ENCODE measurements around the gene PHEX.

- TF ChIP-seq, protein P1, sequence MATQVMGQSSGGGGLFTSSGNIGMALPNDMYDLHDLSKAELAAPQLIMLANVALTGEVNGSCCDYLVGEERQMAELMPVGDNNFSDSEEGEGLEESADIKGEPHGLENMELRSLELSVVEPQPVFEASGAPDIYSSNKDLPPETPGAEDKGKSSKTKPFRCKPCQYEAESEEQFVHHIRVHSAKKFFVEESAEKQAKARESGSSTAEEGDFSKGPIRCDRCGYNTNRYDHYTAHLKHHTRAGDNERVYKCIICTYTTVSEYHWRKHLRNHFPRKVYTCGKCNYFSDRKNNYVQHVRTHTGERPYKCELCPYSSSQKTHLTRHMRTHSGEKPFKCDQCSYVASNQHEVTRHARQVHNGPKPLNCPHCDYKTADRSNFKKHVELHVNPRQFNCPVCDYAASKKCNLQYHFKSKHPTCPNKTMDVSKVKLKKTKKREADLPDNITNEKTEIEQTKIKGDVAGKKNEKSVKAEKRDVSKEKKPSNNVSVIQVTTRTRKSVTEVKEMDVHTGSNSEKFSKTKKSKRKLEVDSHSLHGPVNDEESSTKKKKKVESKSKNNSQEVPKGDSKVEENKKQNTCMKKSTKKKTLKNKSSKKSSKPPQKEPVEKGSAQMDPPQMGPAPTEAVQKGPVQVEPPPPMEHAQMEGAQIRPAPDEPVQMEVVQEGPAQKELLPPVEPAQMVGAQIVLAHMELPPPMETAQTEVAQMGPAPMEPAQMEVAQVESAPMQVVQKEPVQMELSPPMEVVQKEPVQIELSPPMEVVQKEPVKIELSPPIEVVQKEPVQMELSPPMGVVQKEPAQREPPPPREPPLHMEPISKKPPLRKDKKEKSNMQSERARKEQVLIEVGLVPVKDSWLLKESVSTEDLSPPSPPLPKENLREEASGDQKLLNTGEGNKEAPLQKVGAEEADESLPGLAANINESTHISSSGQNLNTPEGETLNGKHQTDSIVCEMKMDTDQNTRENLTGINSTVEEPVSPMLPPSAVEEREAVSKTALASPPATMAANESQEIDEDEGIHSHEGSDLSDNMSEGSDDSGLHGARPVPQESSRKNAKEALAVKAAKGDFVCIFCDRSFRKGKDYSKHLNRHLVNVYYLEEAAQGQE (IDR thresholded peaks at IDR 0.05; ENCODE audit: insufficient read depth in 1 of 2, low read depth in 2 of 2, low read length in 2 of 2), result no peak
- TF ChIP-seq TAF1 (IDR thresholded peaks at IDR 0.05; ENCODE audit: borderline replicate concordance, insufficient read depth, low read length) (no peak), POLR2AphosphoS5 (IDR thresholded peaks at IDR 0.05; ENCODE audit: low read depth, low read length) (no peak), SIN3A (IDR thresholded peaks at IDR 0.05; ENCODE audit: borderline replicate concordance, insufficient read depth, low read length) (no peak), FOXP2 (optimal IDR thresholded peaks at IDR 0.05; ENCODE audit: borderline replicate concordance, extremely low read depth, extremely low read length, insufficient read depth) (no peak)
Observed at GRCh38 chrX:22268706-22269105, 236.6 kb downstream of the PHEX start.
